ENCODE measurements around the gene MED27.

DNA sequence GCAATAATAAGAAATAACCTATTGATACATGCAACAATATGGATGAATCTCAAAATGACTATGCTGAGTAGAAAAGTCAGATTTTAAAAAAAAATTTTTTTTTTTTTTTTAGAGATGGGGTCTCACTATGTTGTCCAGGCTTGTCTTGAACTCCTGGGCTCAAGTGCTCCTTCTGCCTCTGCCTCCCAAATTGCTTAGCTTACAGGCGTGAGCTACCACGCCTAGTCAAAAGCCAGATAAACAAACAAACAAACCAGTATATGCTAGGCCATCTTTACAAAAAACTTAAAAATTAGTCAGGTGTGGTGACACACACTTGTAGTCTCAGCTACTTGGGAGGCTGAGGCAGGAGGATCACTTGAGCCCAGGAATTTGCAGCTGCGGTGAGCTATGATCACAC, 79.0 kb downstream of the MED27 start:
- TF ChIP-seq AFF4 (CRISPR knock-in tag; IDR thresholded peaks at IDR 0.05) (no peak), CTCF (IDR thresholded peaks at IDR 0.05 in 2 of 3, conservative IDR thresholded peaks at IDR 0.05 in 1 of 3; ENCODE audit: insufficient read depth in 2 of 3, low read depth in 1 of 3, low read length in 3 of 3) (no peak), KDM1A (IDR thresholded peaks at IDR 0.05) (no peak), GABPB1 (CRISPR knock-in tag; IDR thresholded peaks at IDR 0.05) (no peak), CHD4 (IDR thresholded peaks at IDR 0.05; ENCODE audit: insufficient read depth, insufficient replicate concordance, low read depth, low read length, poor library complexity, severe bottlenecking) (no peak), SETDB1 (IDR thresholded peaks at IDR 0.05; ENCODE audit: low read length) (no peak), CREBBP (IDR thresholded peaks at IDR 0.05; ENCODE audit: low read depth, low read length) (no peak), CBX5 (IDR thresholded peaks at IDR 0.05; ENCODE audit: borderline replicate concordance, low read depth) (no peak), POLR2A (conservative IDR thresholded peaks at IDR 0.05) (no peak), OTX1 (CRISPR knock-in tag; IDR thresholded peaks at IDR 0.05) (no peak), LCOR (CRISPR knock-in tag; IDR thresholded peaks at IDR 0.05) (no peak), ZC3H8 (IDR thresholded peaks at IDR 0.05) (no peak)
- TF ChIP-seq, protein P1, sequence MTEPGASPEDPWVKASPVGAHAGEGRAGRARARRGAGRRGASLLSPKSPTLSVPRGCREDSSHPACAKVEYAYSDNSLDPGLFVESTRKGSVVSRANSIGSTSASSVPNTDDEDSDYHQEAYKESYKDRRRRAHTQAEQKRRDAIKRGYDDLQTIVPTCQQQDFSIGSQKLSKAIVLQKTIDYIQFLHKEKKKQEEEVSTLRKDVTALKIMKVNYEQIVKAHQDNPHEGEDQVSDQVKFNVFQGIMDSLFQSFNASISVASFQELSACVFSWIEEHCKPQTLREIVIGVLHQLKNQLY (CRISPR knock-in tag; conservative IDR thresholded peaks at IDR 0.05) = no peak

Measured in K562 (cell line).